Bronchial epithelial cell (primary cell): ENCODE measurements around the gene KRTAP5-8. TPM values are rescaled to one million over a fixed set of nuclear protein-coding genes. Genes with fewer than 3 reads are reported as not detected.

Experiments
- total RNA-seq: library from RNA; depleted of rRNA; stranded (reverse); fragments of >200 nt; gene quantifications from 2 replicates; pipeline ENCODE4 v1.2.1, GENCODE V29; 2014

KRTAP5-8 gene
- total RNA-seq, 1 donor from 2014 or later = not detected

Other genes with a start within 250 kb of the KRTAP5-8 start
- gene DHCR7, start 89.6 kb upstream of the KRTAP5-8 start, total RNA-seq = 29.4 and 60.3 TPM in 2 replicates
- gene NADSYN1, start 84.8 kb upstream of the KRTAP5-8 start, total RNA-seq = 69.8 and 91.3 TPM in 2 replicates
- 0.13 TPM in 1 of 2 replicates, not detected in the other for gene KRTAP5-7, start 10.8 kb upstream of the KRTAP5-8 start, total RNA-seq
- gene KRTAP5-9, start 10.4 kb downstream of the KRTAP5-8 start, total RNA-seq = not detected in 2 replicates
- gene KRTAP5-10, start 27.5 kb downstream of the KRTAP5-8 start, total RNA-seq = not detected in 2 replicates
- gene KRTAP5-11, start 44.9 kb downstream of the KRTAP5-8 start, total RNA-seq = not detected in 2 replicates